GM19099 (cell line): Measurements from ENCODE around the gene PRB4.

Experiments used
- POLR2A ChIP-seq: IDR thresholded peaks from 3 replicates; pipeline ENCODE4 v1.6.1; 2011; ENCODE audit warnings: low read depth; ENCODE audit not compliant: insufficient read length; ENCODE audit errors: extremely low read depth

PRB4 gene

DNA sequence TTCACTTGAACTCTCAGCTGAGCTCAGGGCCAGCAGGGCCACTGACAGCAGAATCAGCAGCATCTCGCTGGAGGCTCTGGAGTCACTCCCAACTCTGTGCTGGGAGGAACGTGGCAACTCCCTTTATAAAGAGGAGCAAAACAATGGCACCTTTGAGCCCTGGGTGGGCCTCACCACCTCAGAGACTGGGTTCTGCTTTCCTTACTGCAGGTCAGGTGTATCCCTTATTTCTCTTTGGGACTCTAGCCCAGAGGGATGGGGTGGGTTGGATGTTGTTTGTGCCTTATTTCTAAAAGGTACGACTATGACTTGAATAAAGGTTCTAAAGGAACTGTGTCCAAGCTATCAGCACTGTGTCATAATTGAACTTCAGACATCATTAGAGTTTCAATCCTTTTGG, at the start of gene PRB4:
PRB4 (minus strand) TSS at position 101 of the 400 bp plus-strand sequence; CDS start at position 63, 38 bp downstream.
- TF ChIP-seq POLR2A: no peak

- no peak for TF ChIP-seq POLR2A
Measured at GRCh38 chr12:11348439-11348838, 38.2 kb upstream of the PRB4 start.

DNA sequence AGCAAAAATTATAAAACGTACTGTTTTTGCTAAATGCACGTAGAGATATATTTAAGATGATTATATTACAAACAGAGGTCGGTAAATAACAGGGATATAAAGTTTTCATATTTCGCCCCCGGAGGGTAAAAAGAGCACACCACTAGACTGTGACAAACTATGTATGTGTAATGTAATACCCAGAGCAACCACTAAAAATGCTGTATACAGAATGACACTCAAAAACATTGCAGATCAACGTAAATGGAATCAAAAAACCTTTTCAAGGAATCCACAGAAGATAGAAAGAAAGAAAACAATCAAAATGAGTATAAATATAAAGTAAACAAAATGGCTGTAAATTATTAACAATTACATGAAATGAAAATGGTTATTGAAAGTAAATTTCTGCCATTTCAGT, 37.6 kb upstream of the PRB4 start:
- TF ChIP-seq POLR2A: no peak

GRCh38 chr12:11344500-11344899, 34.3 kb upstream of the PRB4 start:
- TF ChIP-seq POLR2A: no peak

GRCh38 chr12:11324426-11324825, 14.2 kb upstream of the PRB4 start:
- TF ChIP-seq POLR2A: no peak

DNA sequence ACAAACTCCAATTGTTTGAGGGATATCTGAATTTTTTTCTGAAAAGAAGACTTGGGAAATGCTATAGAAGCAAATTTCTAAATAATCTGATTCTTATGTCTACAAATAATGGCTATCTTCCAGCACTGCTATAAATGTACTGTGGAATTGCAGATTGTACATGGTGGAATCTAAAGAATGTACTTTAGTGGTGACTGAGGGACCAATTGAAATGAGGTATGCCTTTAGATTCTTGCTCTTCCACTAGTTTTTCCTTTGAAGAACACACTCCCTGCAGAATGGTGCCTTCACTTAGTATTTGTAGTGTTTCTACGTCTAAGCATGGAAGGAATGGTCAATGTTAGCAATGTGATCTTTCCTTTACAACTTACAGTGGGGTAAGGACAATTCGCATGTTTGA, 11.7 kb upstream of the PRB4 start:
- no peak for TF ChIP-seq POLR2A

GRCh38 chr12:11307143-11307542, 3.1 kb downstream of the PRB4 start:
- no peak for TF ChIP-seq POLR2A

DNA sequence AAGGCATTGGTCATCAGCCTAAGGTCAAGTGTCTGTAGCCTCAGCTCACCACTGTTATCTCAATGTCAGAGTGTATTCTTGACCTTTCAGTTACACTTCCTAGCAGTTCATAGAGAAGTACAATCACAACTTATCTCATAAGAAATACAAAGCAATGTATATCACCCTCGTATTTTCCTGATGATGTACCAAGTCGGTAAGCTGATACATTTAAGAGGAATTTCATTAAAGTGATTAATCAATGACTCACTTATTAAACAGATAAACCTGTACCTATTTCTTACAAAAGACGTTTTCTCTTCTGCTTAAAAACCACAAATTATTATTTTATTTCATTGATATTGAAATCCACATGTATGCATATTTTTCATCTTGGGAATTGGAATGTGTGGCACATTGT, 36.8 kb downstream of the PRB4 start:
- TF ChIP-seq POLR2A: no peak

DNA sequence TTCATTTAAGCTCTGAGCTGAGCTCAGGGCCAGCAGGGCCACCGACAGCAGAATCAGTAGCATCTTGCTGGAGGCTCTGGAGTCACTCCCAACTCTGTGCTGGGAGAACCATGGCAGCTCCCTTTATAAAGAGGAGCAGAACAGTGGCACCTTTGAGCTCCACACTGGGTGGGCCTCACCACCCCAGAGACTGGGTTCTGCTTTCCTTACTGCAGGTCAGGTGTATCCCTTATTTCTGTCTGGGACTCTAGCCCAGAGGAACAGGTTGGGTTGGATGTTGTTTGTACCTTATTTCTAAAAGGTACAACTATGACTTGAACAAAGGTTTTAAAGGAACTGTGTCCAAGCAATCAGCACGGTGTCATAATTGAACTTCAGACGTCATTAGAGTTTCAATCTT, 40.6 kb downstream of the PRB4 start, which contains the start of gene PRB3:
PRB3 (minus strand) TSS at position 101 of the 400 bp plus-strand sequence; CDS start at position 63, 38 bp downstream.
- TF ChIP-seq POLR2A: no peak

GRCh38 chr12:11264501-11264900, 45.7 kb downstream of the PRB4 start:
- no peak for TF ChIP-seq POLR2A
